Gastroesophageal sphincter (tissue), 3 donors: ENCODE measurements around the gene ARHGAP8.

Experiments used
- CTCF ChIP-seq, 4 experiments: fragments of 200-600 bp in 2 of 4; fragments of 450-650 bp in 2 of 4; sonication (generic) in 1 of 4; IDR thresholded peaks; one replicate each; pipeline ENCODE4 v1.5.1; 2017 to 2019; ENCODE audit warnings: antibody characterized with exemption in 4 of 4, mild to moderate bottlenecking in 2 of 4, moderate library complexity in 2 of 4
- EP300 ChIP-seq: sonication (generic); formaldehyde crosslinking; IDR thresholded peaks from one replicate; pipeline ENCODE4 v1.6.1; 2017; ENCODE audit warnings: antibody characterized with exemption, mild to moderate bottlenecking
- POLR2A ChIP-seq, 2 donors: fragments of 450-650 bp; IDR thresholded peaks; one replicate each; pipeline ENCODE4 v1.6.1; 2017; ENCODE audit warnings: antibody characterized with exemption in 2 of 2, mild to moderate bottlenecking in 2 of 2, moderate library complexity in 1 of 2
- POLR2AphosphoS5 ChIP-seq: sonication (generic); formaldehyde crosslinking; IDR thresholded peaks from one replicate; pipeline ENCODE4 v1.6.1; 2017; ENCODE audit warnings: antibody characterized with exemption

GRCh38 chr22:44906248-44906936 lies 154.0 kb downstream of the ARHGAP8 start:
- TF ChIP-seq CTCF (IDR thresholded peaks at IDR 0.05) (no peak), POLR2AphosphoS5 (no peak), POLR2A (IDR thresholded peaks at IDR 0.05) (no peak), EP300 (no peak)
